PC-3 (cell line): Measurements from ENCODE around the gene DNPH1. TPM values are rescaled to one million over a fixed set of nuclear protein-coding genes. Genes with fewer than 3 reads are reported as not detected.

ENCODE experiments used
- ATAC-seq: fragments of 200-7000 bp; cut with Tn5 transposase; 2 replicates; pipeline ENCODE4 v1.9.1; 2020; ENCODE audit warnings: mild to moderate bottlenecking, moderate library complexity
- BruUV-seq: library from RNA; stranded (reverse); fragments of 400-500 nt; replicated peaks from 2 replicates; lab custom pipeline; 2021; lab: Mats Ljungman, UMichigan
- CTCF ChIA-PET: fragments of 300-600 bp; sonication (Branson Sonifier 250); formaldehyde crosslinking; loops from one replicate; lab custom pipeline; 2022; ENCODE audit warnings: antibody characterized with exemption; lab: Charles Lee
- POLR2A ChIA-PET: fragments of 300-600 bp; sonication (Branson Sonifier 250); formaldehyde crosslinking; loops from one replicate; lab custom pipeline; 2022; ENCODE audit warnings: antibody characterized with exemption; ENCODE audit not compliant: unreplicated experiment; lab: Charles Lee
- DNase-seq: peaks from one replicate; pipeline ENCODE4 v3.0.0-alpha.2; 2015
- H2AFZ ChIP-seq: fragments of 300-600 bp; sonication (generic); 2 replicates; pipeline ENCODE4 v1.6.0; 2016; ENCODE audit warnings: antibody characterized with exemption, low read length
- H3F3A ChIP-seq: fragments of 300-600 bp; sonication (generic); one replicate; pipeline ENCODE4 v1.6.0; 2017; ENCODE audit warnings: antibody characterized with exemption, low read length, control low read depth, mild to moderate bottlenecking; ENCODE audit not compliant: unreplicated experiment
- H3K27ac ChIP-seq: fragments of 300-600 bp; sonication (generic); 2 replicates; pipeline ENCODE4 v1.5.1; 2016; ENCODE audit warnings: mild to moderate bottlenecking, low read length
- H3K27me3 ChIP-seq: fragments of 300-600 bp; sonication (generic); 2 replicates; pipeline ENCODE4 v1.6.1; 2016; ENCODE audit warnings: low read length, mixed read lengths
- H3K36me3 ChIP-seq: fragments of 300-600 bp; sonication (generic); 2 replicates; pipeline ENCODE4 v1.6.1; 2016; ENCODE audit warnings: low read depth, mixed run types, low read length, mixed read lengths
- H3K4me1 ChIP-seq: fragments of 300-600 bp; sonication (generic); 2 replicates; pipeline ENCODE4 v1.5.1; 2016; ENCODE audit warnings: low read length; ENCODE audit not compliant: insufficient read depth
- H3K4me2 ChIP-seq: fragments of 300-600 bp; sonication (generic); 2 replicates; pipeline ENCODE4 v1.6.0; 2016; ENCODE audit warnings: low read length
- H3K4me3 ChIP-seq: fragments of 300-600 bp; sonication (generic); 2 replicates; pipeline ENCODE4 v1.5.1; 2016; ENCODE audit warnings: mild to moderate bottlenecking, low read length, mixed read lengths
- H3K79me2 ChIP-seq: fragments of 300-600 bp; sonication (generic); 2 replicates; pipeline ENCODE4 v1.6.1; 2017; ENCODE audit warnings: low read length, mixed read lengths
- H3K9ac ChIP-seq: fragments of 300-600 bp; sonication (generic); 2 replicates; pipeline ENCODE4 v1.6.0; 2016; ENCODE audit warnings: mild to moderate bottlenecking, low read length
- H3K9me2 ChIP-seq: fragments of 300-600 bp; sonication (generic); replicated peaks from 2 replicates; pipeline ENCODE4 v1.6.1; 2016; ENCODE audit warnings: mixed run types, low read length, mixed read lengths
- H3K9me3 ChIP-seq: fragments of 300-600 bp; sonication (generic); 2 replicates; pipeline ENCODE4 v1.6.1; 2016; ENCODE audit warnings: low read length, mixed read lengths
- H4K20me1 ChIP-seq: fragments of 300-600 bp; sonication (generic); 2 replicates; pipeline ENCODE4 v1.6.1; 2016; ENCODE audit warnings: low read length, mixed read lengths
- EZH2 ChIP-seq: fragments of 300-600 bp; sonication (generic); IDR thresholded peaks from one replicate; pipeline ENCODE4 v1.6.1; 2017; ENCODE audit warnings: antibody characterized with exemption, mild to moderate bottlenecking, low read length; ENCODE audit not compliant: unreplicated experiment
- EZH2phosphoT487 ChIP-seq: fragments of 300-600 bp; sonication (generic); IDR thresholded peaks from 2 replicates; pipeline ENCODE4 v1.6.1; 2018; ENCODE audit warnings: mild to moderate bottlenecking, antibody characterized with exemption, low read length, borderline replicate concordance
- intact Hi-C: fragments of 100-400 bp; cut with micrococcal nuclease; formaldehyde crosslinking; loops from 2 replicates; pipeline ENCODE4 v1.9.0; 2023
- total RNA-seq: library from RNA; depleted of rRNA; stranded (reverse); fragments of >200 nt; gene quantifications from 2 replicates; pipeline ENCODE4 v1.2.3, GENCODE V29; 2014
- TF ChIP-seq, protein P1 (sequence below): fragments of 300-600 bp; sonication (generic); conservative IDR thresholded peaks from 2 replicates; pipeline ENCODE4 v1.5.1; 2017; ENCODE audit warnings: antibody characterized with exemption, low read depth, mild to moderate bottlenecking, low read length

DNPH1 gene
- total RNA-seq, 1 experiment from 2014 or later, result 128 TPM

- BruUV-seq, result no TSS peak
- peak overlapping the region; percentile 80 for H2AFZ ChIP-seq
Measured at GRCh38 chr6:43246301-43247113, 17.2 kb upstream of the DNPH1 start.

DNA sequence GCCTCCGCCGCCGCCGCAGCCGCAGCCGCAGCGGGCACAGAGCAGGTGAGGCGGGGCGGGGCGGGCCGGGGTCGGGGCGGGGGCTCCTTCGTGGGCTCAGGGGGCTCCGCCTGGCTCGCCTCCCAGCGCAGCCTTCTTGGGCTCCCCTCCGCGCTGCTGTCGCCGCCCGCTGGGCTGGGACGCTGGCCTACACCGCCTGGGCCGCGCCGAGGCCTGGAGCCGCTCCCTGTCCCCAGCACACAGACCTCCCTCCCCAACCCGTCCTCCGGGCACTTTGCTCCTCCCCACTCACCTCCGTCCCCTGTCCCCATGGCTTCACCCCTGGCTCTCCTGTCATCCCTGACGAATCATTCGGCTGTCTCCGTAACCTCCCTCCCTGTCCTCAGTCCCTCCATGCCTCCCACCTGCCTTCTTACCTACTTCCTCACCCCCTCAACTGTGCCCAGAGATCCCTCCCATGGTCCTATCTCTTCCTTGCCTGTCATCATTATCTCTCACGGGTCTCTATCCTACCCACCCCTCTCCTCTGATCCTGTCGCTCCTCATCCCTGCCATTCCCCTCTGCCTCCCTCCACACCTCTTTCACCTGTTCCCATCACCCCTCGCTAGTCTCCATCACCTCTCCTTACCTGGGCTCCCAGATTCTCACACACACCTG is 14.5 kb upstream of the DNPH1 start:
- no peaks in the 10 kb centered on the region for H3K79me2 ChIP-seq
- no peaks in the 10 kb centered on the region for H3K36me3 ChIP-seq
- H4K20me1 ChIP-seq, result no peaks in the 10 kb centered on the region
- no peaks in the 10 kb centered on the region for H3K9me3 ChIP-seq
- BruUV-seq, result no TSS peak
- H3K4me3 ChIP-seq, result no peak overlapping the region
- ChIA-PET CTCF (no interaction called here), POLR2A (no interaction called here)
- H3K9me2 ChIP-seq, result no peaks in the 10 kb centered on the region
- H3F3A ChIP-seq, result no peaks in the 10 kb centered on the region
- no peak for ATAC-seq
- H3K4me1 ChIP-seq, result 0 out of 2 replicates have a peak, but pooled peaks cover 7% of the 10 kb centered on the region
- H3K27ac ChIP-seq, result no peak overlapping the region
- DNase-seq, result no peak
- no peak overlapping the region for H3K4me2 ChIP-seq
- TF ChIP-seq, protein P1, sequence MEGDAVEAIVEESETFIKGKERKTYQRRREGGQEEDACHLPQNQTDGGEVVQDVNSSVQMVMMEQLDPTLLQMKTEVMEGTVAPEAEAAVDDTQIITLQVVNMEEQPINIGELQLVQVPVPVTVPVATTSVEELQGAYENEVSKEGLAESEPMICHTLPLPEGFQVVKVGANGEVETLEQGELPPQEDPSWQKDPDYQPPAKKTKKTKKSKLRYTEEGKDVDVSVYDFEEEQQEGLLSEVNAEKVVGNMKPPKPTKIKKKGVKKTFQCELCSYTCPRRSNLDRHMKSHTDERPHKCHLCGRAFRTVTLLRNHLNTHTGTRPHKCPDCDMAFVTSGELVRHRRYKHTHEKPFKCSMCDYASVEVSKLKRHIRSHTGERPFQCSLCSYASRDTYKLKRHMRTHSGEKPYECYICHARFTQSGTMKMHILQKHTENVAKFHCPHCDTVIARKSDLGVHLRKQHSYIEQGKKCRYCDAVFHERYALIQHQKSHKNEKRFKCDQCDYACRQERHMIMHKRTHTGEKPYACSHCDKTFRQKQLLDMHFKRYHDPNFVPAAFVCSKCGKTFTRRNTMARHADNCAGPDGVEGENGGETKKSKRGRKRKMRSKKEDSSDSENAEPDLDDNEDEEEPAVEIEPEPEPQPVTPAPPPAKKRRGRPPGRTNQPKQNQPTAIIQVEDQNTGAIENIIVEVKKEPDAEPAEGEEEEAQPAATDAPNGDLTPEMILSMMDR, result no peak
- TF ChIP-seq EZH2 (no peak), EZH2phosphoT487 (no peak)
- peaks cover 44% of the 10 kb centered on the region for H3K27me3 ChIP-seq
- intact Hi-C loops, result no loop called here
- H3K9ac ChIP-seq, result no peak overlapping the region
- no peak overlapping the region for H2AFZ ChIP-seq

More at GRCh38 chr6:43246301-43247113, 17.2 kb upstream of the DNPH1 start:
- Histone ChIP-seq H3K27ac (no peak overlapping the region), H3K4me1 (0 out of 2 replicates have a peak, but pooled peaks cover 7% of the 10 kb centered on the region), H3K9ac (no peak overlapping the region), H3K27me3 (peaks cover 30% of the 10 kb centered on the region), H3K9me2 (no peaks in the 10 kb centered on the region), H3F3A (no peaks in the 10 kb centered on the region), H3K4me3 (peak overlapping the region; percentile 56), H3K4me2 (peak overlapping the region; percentile 83), H4K20me1 (no peaks in the 10 kb centered on the region), H3K79me2 (no peaks in the 10 kb centered on the region), H3K9me3 (no peaks in the 10 kb centered on the region), H3K36me3 (no peaks in the 10 kb centered on the region)
- intact Hi-C loops, result no loop called here
- CTCF ChIA-PET, result no interaction called here
- ATAC-seq (peak; percentile 45), DNase-seq (no peak)
- POLR2A ChIA-PET, result no interaction called here
- no peak for TF ChIP-seq EZH2
- TF ChIP-seq, protein P1, result no peak
- no peak for TF ChIP-seq EZH2phosphoT487
